Neural crest cell (in vitro differentiated cells): ENCODE measurements around the gene ROGDI. TPM values are rescaled to one million over a fixed set of nuclear protein-coding genes. Genes with fewer than 3 reads are reported as not detected.
A peak's percentile ranks its signal among the peaks of the same experiment; 100 is the strongest.

Experiments
- DNase-seq: peaks from one replicate; pipeline ENCODE4 v3.0.0; 2021; ENCODE audit warnings: low read depth, mixed read lengths, low spot score
- H3K27ac Mint-ChIP-seq: one replicate; pipeline ENCODE4 v1.8.0; 2021; ENCODE audit warnings: mild to moderate bottlenecking, mixed read lengths; ENCODE audit not compliant: unreplicated experiment
- H3K27me3 Mint-ChIP-seq: 2 replicates; pipeline ENCODE4 v1.8.0; 2021; ENCODE audit warnings: low read depth, mild to moderate bottlenecking, mixed read lengths
- H3K36me3 Mint-ChIP-seq: 2 replicates; pipeline ENCODE4 v1.8.0; 2021; ENCODE audit warnings: low read depth, mild to moderate bottlenecking, mixed read lengths
- H3K4me1 Mint-ChIP-seq: 2 replicates; pipeline ENCODE4 v1.8.0; 2021; ENCODE audit warnings: mixed read lengths
- H3K4me3 Mint-ChIP-seq: one replicate; pipeline ENCODE4 v1.8.0; 2021; ENCODE audit warnings: mild to moderate bottlenecking, mixed read lengths
- H3K9me3 Mint-ChIP-seq: 2 replicates; pipeline ENCODE4 v1.8.0; 2021; ENCODE audit warnings: mixed read lengths
- CTCF ChIP-seq: fragments of 200-600 bp; sonication (generic); conservative IDR thresholded peaks from 2 replicates; pipeline ENCODE4 v1.5.0; 2021; ENCODE audit warnings: antibody characterized with exemption, mild to moderate bottlenecking
- total RNA-seq: library from RNA; stranded (reverse); gene quantifications from 2 replicates; pipeline ENCODE4 v1.2.1, GENCODE V29; 2021

The ROGDI gene
- total RNA-seq, 1 donor from 2014 or later: 22.0 TPM

GRCh38 chr16:4753227-4753626 lies 49.2 kb downstream of the ROGDI start:
- Mint-ChIP-seq H3K9me3 (peaks cover 2% of the 10 kb centered on the region), H3K4me1 (no peaks in the 10 kb centered on the region), H3K36me3 (peaks cover 10% of the 10 kb centered on the region), H3K27ac (no peak overlapping the region), H3K27me3 (no peaks in the 10 kb centered on the region), H3K4me3 (no peak overlapping the region)
- TF ChIP-seq CTCF: no peak
- no peak for DNase-seq

GRCh38 chr16:4752351-4753100 lies 49.9 kb downstream of the ROGDI start:
- no peak for DNase-seq
- Mint-ChIP-seq H3K36me3 (peaks cover 10% of the 10 kb centered on the region), H3K4me1 (no peaks in the 10 kb centered on the region), H3K27ac (no peak overlapping the region), H3K4me3 (no peak overlapping the region), H3K27me3 (no peaks in the 10 kb centered on the region), H3K9me3 (peaks cover 2% of the 10 kb centered on the region)
- TF ChIP-seq CTCF: no peak

GRCh38 chr16:4750896-4751295 lies 51.5 kb downstream of the ROGDI start:
- peaks cover 9% of the 10 kb centered on the region for H3K36me3 Mint-ChIP-seq
- peak overlapping the region; percentile 12 for H3K4me3 Mint-ChIP-seq
- peaks cover 2% of the 10 kb centered on the region for H3K9me3 Mint-ChIP-seq
- TF ChIP-seq CTCF: no peak
- no peaks in the 10 kb centered on the region for H3K4me1 Mint-ChIP-seq
- no peak overlapping the region for H3K27ac Mint-ChIP-seq
- no peak for DNase-seq
- no peaks in the 10 kb centered on the region for H3K27me3 Mint-ChIP-seq

GRCh38 chr16:4749700-4750257 lies 52.7 kb downstream of the ROGDI start:
- Mint-ChIP-seq H3K9me3 (no peaks in the 10 kb centered on the region), H3K27me3 (no peaks in the 10 kb centered on the region), H3K4me3 (no peak overlapping the region), H3K27ac (no peak overlapping the region), H3K4me1 (no peaks in the 10 kb centered on the region), H3K36me3 (peaks cover 3% of the 10 kb centered on the region)
- no peak for TF ChIP-seq CTCF
- no peak for DNase-seq

- Mint-ChIP-seq H3K4me1 (no peaks in the 10 kb centered on the region), H3K27me3 (no peaks in the 10 kb centered on the region), H3K4me3 (no peak overlapping the region), H3K36me3 (peaks cover 3% of the 10 kb centered on the region), H3K9me3 (no peaks in the 10 kb centered on the region), H3K27ac (peak overlapping the region; percentile 78)
- DNase-seq: no peak
- TF ChIP-seq CTCF: no peak
These were observed 53.6 kb downstream of the ROGDI start for GRCh38 chr16:4748682-4749411.
